Measurements from ENCODE around the gene SLC35C1.
A peak's percentile ranks its signal among the peaks of the same experiment; 100 is the strongest.

- peak; percentile 66 to 93 (median 87) for TF ChIP-seq CTCF (optimal IDR thresholded peaks at IDR 0.05 in 1 of 3, IDR thresholded peaks at IDR 0.05 in 1 of 3, conservative IDR thresholded peaks at IDR 0.05 in 1 of 3; ENCODE audit: extremely low read depth in 1 of 3, insufficient read depth in 2 of 3, low read length in 3 of 3)
- no peak for TF ChIP-seq EZH2 (IDR thresholded peaks at IDR 0.05; ENCODE audit: low read length)
These were observed 33.8 kb upstream of the SLC35C1 start for GRCh38 chr11:45771193-45771565.
